Natural killer cell (primary cell): ENCODE measurements around the gene UIMC1. TPM values are rescaled to one million over a fixed set of nuclear protein-coding genes. Genes with fewer than 3 reads are reported as not detected.

Experiments
- ATAC-seq, 3 donors: fragments of 150-1000 bp in 2 of 3; fragments of 200-7000 bp in 1 of 3; cut with Tn5 transposase; 1 replicate in 1 of 3; 2 replicates in 2 of 3; pipeline ENCODE4 v1.10.0; 2021; ENCODE audit warnings: mild to moderate bottlenecking in 2 of 3, moderate library complexity in 2 of 3
- DNase-seq, 2 donors: peaks; one replicate each; pipeline versions ENCODE4 v3.0.0 to v3.0.0-alpha.2; 2013 to 2021; ENCODE audit warnings: mixed read lengths in 1 of 2
- H3K27ac ChIP-seq: one replicate; pipeline ENCODE4 v1.5.1; 2013; ENCODE audit warnings: mild to moderate bottlenecking, low read length
- H3K27me3 ChIP-seq: one replicate; pipeline ENCODE4 v1.6.1; 2013; ENCODE audit warnings: low read length; ENCODE audit not compliant: control insufficient read depth, insufficient read depth
- H3K36me3 ChIP-seq: one replicate; pipeline ENCODE4 v1.6.1; 2013; ENCODE audit warnings: low read length; ENCODE audit not compliant: control insufficient read depth, insufficient read depth
- H3K4me1 ChIP-seq: one replicate; pipeline ENCODE4 v1.6.1; 2013; ENCODE audit warnings: low read length; ENCODE audit not compliant: control insufficient read depth, insufficient read depth
- H3K4me3 ChIP-seq: one replicate; pipeline ENCODE4 v1.5.1; 2013; ENCODE audit warnings: low read length
- H3K9me3 ChIP-seq: one replicate; pipeline ENCODE4 v1.6.1; 2013; ENCODE audit warnings: low read length; ENCODE audit not compliant: control insufficient read depth, insufficient read depth
- H3K27ac Mint-ChIP-seq, 2 donors: one replicate each; pipeline ENCODE4 v1.8.0; 2022; ENCODE audit warnings: mild to moderate bottlenecking in 2 of 2, mixed read lengths in 2 of 2, moderate library complexity in 1 of 2
- H3K27me3 Mint-ChIP-seq, 2 donors: one replicate each; pipeline ENCODE4 v1.8.0; 2022; ENCODE audit warnings: low read depth in 2 of 2, mixed read lengths in 2 of 2
- H3K36me3 Mint-ChIP-seq: one replicate; pipeline ENCODE4 v1.8.0; 2022; ENCODE audit warnings: mixed read lengths
- H3K4me1 Mint-ChIP-seq, 2 donors: one replicate each; pipeline ENCODE4 v1.8.0; 2022; ENCODE audit warnings: mixed read lengths in 2 of 2
- H3K4me3 Mint-ChIP-seq: one replicate; pipeline ENCODE4 v1.8.0; 2022; ENCODE audit warnings: mild to moderate bottlenecking, moderate library complexity, mixed read lengths
- H3K9me3 Mint-ChIP-seq, 2 donors: one replicate each; pipeline ENCODE4 v1.8.0; 2022; ENCODE audit warnings: mixed read lengths in 2 of 2
- CTCF ChIP-seq: fragments of 200-600 bp; IDR thresholded peaks from one replicate; pipeline ENCODE4 v1.8.0; 2022; ENCODE audit warnings: antibody characterized with exemption
- WGBS: methylation state at CpG from one replicate; pipeline ENCODE4 v1.1.7; 2013; ENCODE audit warnings: missing lambda C conversion rate; ENCODE audit not compliant: insufficient coverage; 5-methylcytosine and 5-hydroxymethylcytosine counted together
- intact Hi-C: fragments of 100-400 bp; cut with micrococcal nuclease; formaldehyde crosslinking; loops from one replicate; pipeline ENCODE4 v1.14.2; 2022
- total RNA-seq, 4 donors: library from RNA; stranded (reverse); fragments of 120-200 nt in 1 of 4; gene quantifications; one replicate each; pipeline versions ENCODE4 v1.2.3 to v1.2.4, GENCODE V29; 2013 to 2022

UIMC1 gene
- total RNA-seq, 3 donors from 2014 or later (not counting 1 experiment from before 2014, with no cell fraction given): 55.1 to 75.7 (median 57.3) TPM

- no peaks in the 10 kb centered on the region for H3K36me3 ChIP-seq
- no peak overlapping the region for H3K27ac Mint-ChIP-seq
- no peak overlapping the region for H3K4me3 ChIP-seq
- peaks cover 5% of the 10 kb centered on the region in 2 donors for H3K4me1 Mint-ChIP-seq
- no peaks in the 10 kb centered on the region for H3K9me3 Mint-ChIP-seq
- DNase-seq: no peak
- no peak for TF ChIP-seq CTCF
- H3K27me3 ChIP-seq: peaks cover 7% of the 10 kb centered on the region
- intact Hi-C loops: no loop called here
- H3K27ac ChIP-seq: no peak overlapping the region
- H3K36me3 Mint-ChIP-seq: no peaks in the 10 kb centered on the region
- no peak for ATAC-seq
- WGBS: 89% methylated on average over 28 of the region's 28 CpGs
- no peaks in the 10 kb centered on the region for H3K9me3 ChIP-seq
- peaks cover 9% of the 10 kb centered on the region for H3K4me1 ChIP-seq
- peaks cover 4 to 10% of the 10 kb centered on the region in 2 donors for H3K27me3 Mint-ChIP-seq
- no peak overlapping the region for H3K4me3 Mint-ChIP-seq
Measured at GRCh38 chr5:176881021-176881749, 125.4 kb downstream of the UIMC1 start.

- intact Hi-C loops: no loop called here
Measured at GRCh38 chr5:176880366-176881020, 126.1 kb downstream of the UIMC1 start.

GRCh38 chr5:176879663-176880361, 126.8 kb downstream of the UIMC1 start:
- Mint-ChIP-seq H3K36me3 (no peaks in the 10 kb centered on the region), H3K9me3 (no peaks in the 10 kb centered on the region), H3K27ac (no peak overlapping the region), H3K4me3 (no peak overlapping the region), H3K27me3 (peaks cover 13 to 16% of the 10 kb centered on the region in 2 donors), H3K4me1 (peaks cover 15 to 19% of the 10 kb centered on the region in 2 donors)
- H3K4me1 ChIP-seq: peaks cover 18% of the 10 kb centered on the region
- WGBS: 82% methylated on average over 23 of the region's 23 CpGs
- H3K27me3 ChIP-seq: peaks cover 10% of the 10 kb centered on the region
- no peak for DNase-seq
- H3K36me3 ChIP-seq: no peaks in the 10 kb centered on the region
- H3K4me3 ChIP-seq: no peak overlapping the region
- TF ChIP-seq CTCF: no peak
- intact Hi-C loops: no loop called here
- no peak overlapping the region for H3K27ac ChIP-seq
- ATAC-seq: no peak
- H3K9me3 ChIP-seq: no peaks in the 10 kb centered on the region

More at GRCh38 chr5:176880366-176881020, 126.1 kb downstream of the UIMC1 start:
- Mint-ChIP-seq H3K27me3 (peaks cover 10 to 16% of the 10 kb centered on the region in 2 donors), H3K27ac (no peak overlapping the region), H3K4me3 (no peak overlapping the region), H3K9me3 (no peaks in the 10 kb centered on the region), H3K36me3 (no peaks in the 10 kb centered on the region), H3K4me1 (peaks cover 12% of the 10 kb centered on the region in 2 donors)
- Histone ChIP-seq H3K36me3 (no peaks in the 10 kb centered on the region), H3K4me3 (no peak overlapping the region), H3K27me3 (peaks cover 8% of the 10 kb centered on the region), H3K27ac (no peak overlapping the region), H3K4me1 (peaks cover 16% of the 10 kb centered on the region), H3K9me3 (no peaks in the 10 kb centered on the region)
- 89% methylated on average over 24 of the region's 26 CpGs for WGBS
- ATAC-seq (no peak), DNase-seq (no peak)
- TF ChIP-seq CTCF: no peak
